HepG2 (cell line): ENCODE data around the gene TNP2. TPM values are rescaled to one million over a fixed set of nuclear protein-coding genes. Genes with fewer than 3 reads are reported as not detected.
A peak's percentile ranks its signal among the peaks of the same experiment; 100 is the strongest.

Source experiments
- DNMT3B ChIP-seq: conservative IDR thresholded peaks from 2 replicates; pipeline ENCODE4 v1.6.1; 2016; ENCODE audit warnings: missing biosample characterization, control low read depth
- HDAC2 ChIP-seq: sonication (generic); formaldehyde crosslinking; IDR thresholded peaks from 2 replicates; pipeline ENCODE4 v1.4.0; 2020; ENCODE audit warnings: missing genetic modification reagents
- ISL2 ChIP-seq: sonication (generic); formaldehyde crosslinking; IDR thresholded peaks from 2 replicates; pipeline ENCODE4 v1.5.0; 2020; ENCODE audit warnings: missing genetic modification reagents
- KDM3A ChIP-seq: IDR thresholded peaks from 2 replicates; pipeline ENCODE4 v1.6.1; 2018; ENCODE audit warnings: low read depth, missing compliant biosample characterization
- KLF9 ChIP-seq: IDR thresholded peaks from 2 replicates; pipeline ENCODE4 v1.6.1; 2016; ENCODE audit warnings: low read depth
- MYNN ChIP-seq: sonication (generic); formaldehyde crosslinking; IDR thresholded peaks from 2 replicates; pipeline ENCODE4 v1.4.0; 2020; ENCODE audit warnings: mild to moderate bottlenecking, low read depth, missing genetic modification reagents
- MZF1 ChIP-seq: sonication (generic); formaldehyde crosslinking; IDR thresholded peaks from 2 replicates; pipeline ENCODE4 v1.8.1; 2023; ENCODE audit warnings: mild to moderate bottlenecking, missing genetic modification reagents, borderline replicate concordance
- NCOA2 ChIP-seq: sonication (generic); formaldehyde crosslinking; IDR thresholded peaks from 2 replicates; pipeline ENCODE4 v1.8.0; 2022; ENCODE audit warnings: inconsistent platforms
- NFKBIZ ChIP-seq: IDR thresholded peaks from 2 replicates; pipeline ENCODE4 v1.6.1; 2018; ENCODE audit warnings: missing genetic modification reagents, missing compliant biosample characterization
- ONECUT2 ChIP-seq: sonication (generic); formaldehyde crosslinking; IDR thresholded peaks from 2 replicates; pipeline ENCODE4 v1.4.0; 2020; ENCODE audit warnings: missing genetic modification reagents
- PHF8 ChIP-seq: sonication (generic); formaldehyde crosslinking; IDR thresholded peaks from 2 replicates; pipeline ENCODE4 v1.5.0; 2020; ENCODE audit warnings: missing genetic modification reagents
- RBM39 ChIP-seq: fragments of 200-400 bp; formaldehyde crosslinking; IDR thresholded peaks from one replicate; pipeline ENCODE4 v1.6.1; 2018; ENCODE audit warnings: antibody characterized with exemption, mild to moderate bottlenecking, low read depth, low read length; ENCODE audit not compliant: poor library complexity, severe bottlenecking
- SCMH1 ChIP-seq: sonication (generic); formaldehyde crosslinking; IDR thresholded peaks from 2 replicates; pipeline ENCODE4 v1.9.0; 2021; ENCODE audit warnings: missing genetic modification reagents, mild to moderate bottlenecking, borderline replicate concordance
- SMAD1 ChIP-seq: sonication (generic); formaldehyde crosslinking; IDR thresholded peaks from 2 replicates; pipeline ENCODE4 v1.4.0; 2020; ENCODE audit warnings: missing genetic modification reagents, low read depth, mild to moderate bottlenecking, borderline replicate concordance
- STAT5B ChIP-seq: sonication (generic); formaldehyde crosslinking; IDR thresholded peaks from 2 replicates; pipeline ENCODE4 v1.4.0; 2020; ENCODE audit warnings: missing genetic modification reagents
- TCF7 ChIP-seq: sonication (generic); IDR thresholded peaks from 2 replicates; pipeline ENCODE4 v1.6.1; 2016; ENCODE audit warnings: antibody characterized with exemption, low read depth
- ZFAT ChIP-seq: sonication (generic); formaldehyde crosslinking; conservative IDR thresholded peaks from 2 replicates; pipeline ENCODE4 v1.8.1; 2023; ENCODE audit warnings: missing genetic modification reagents, inconsistent platforms
- ZMAT3 ChIP-seq: sonication (generic); formaldehyde crosslinking; conservative IDR thresholded peaks from 2 replicates; pipeline ENCODE4 v1.7.0; 2021; ENCODE audit warnings: missing genetic modification reagents
- ZNF614 ChIP-seq: IDR thresholded peaks from 2 replicates; pipeline ENCODE4 v1.6.1; 2018; ENCODE audit warnings: missing biosample characterization, missing genetic modification reagents, inconsistent platforms, borderline replicate concordance
- ZNF768 ChIP-seq: sonication (generic); formaldehyde crosslinking; IDR thresholded peaks from 2 replicates; pipeline ENCODE4 v1.4.0; 2020; ENCODE audit warnings: missing genetic modification reagents
- ZZZ3 ChIP-seq: sonication (generic); formaldehyde crosslinking; IDR thresholded peaks from 2 replicates; pipeline ENCODE4 v1.4.0; 2020; ENCODE audit warnings: missing genetic modification reagents, mild to moderate bottlenecking, borderline replicate concordance
- polyA plus RNA-seq, 8 experiments: library from polyadenylated mRNA; depleted of rRNA in 3 of 8; stranded (reverse) in 7 of 8; unstranded in 1 of 8; fragments of >200 nt; fragmentation: Illumina TruSeq in 4 of 8; extraction: Trizol in 4 of 8; gene quantifications; 2 replicates each; pipeline versions ENCODE4 v1.2.1 to v1.2.3, GENCODE V29; 2011 to 2016; ENCODE audit warnings: low read depth in 4 of 8, missing spikeins in 1 of 8, mixed read lengths in 1 of 8; ENCODE audit not compliant: insufficient read depth in 1 of 8
- total RNA-seq, 5 experiments: library from RNA; depleted of rRNA; stranded (reverse); fragments of >200 nt; fragmentation: Illumina TruSeq; extraction: Trizol; gene quantifications; 2 replicates each; pipeline ENCODE4 v1.2.3, GENCODE V29; 2016; ENCODE audit warnings: low read depth in 1 of 5
- TF ChIP-seq, protein P1 (sequence below): sonication (generic); formaldehyde crosslinking; IDR thresholded peaks from 2 replicates; pipeline ENCODE4 v1.4.0; 2020; ENCODE audit warnings: missing genetic modification reagents
- TF ChIP-seq, protein P2 (sequence below): sonication (generic); formaldehyde crosslinking; IDR thresholded peaks from 2 replicates; pipeline ENCODE4 v1.8.1; 2023; ENCODE audit warnings: missing genetic modification reagents, mild to moderate bottlenecking, borderline replicate concordance
- TF ChIP-seq, protein P3 (sequence below): sonication (generic); formaldehyde crosslinking; IDR thresholded peaks from 2 replicates; pipeline ENCODE4 v1.5.0; 2020; ENCODE audit warnings: missing genetic modification reagents
- TF ChIP-seq, protein P4 (sequence below): sonication (generic); formaldehyde crosslinking; IDR thresholded peaks from 2 replicates; pipeline ENCODE4 v1.5.0; 2020; ENCODE audit warnings: mild to moderate bottlenecking, missing genetic modification reagents
- TF ChIP-seq, protein P5 (sequence below): sonication (generic); formaldehyde crosslinking; IDR thresholded peaks from 2 replicates; pipeline ENCODE4 v1.4.0; 2020; ENCODE audit warnings: mild to moderate bottlenecking, missing genetic modification reagents

The TNP2 gene
- total and polyA plus RNA-seq, 2 of the 13 experiments (the other 11 are each of a cell fraction or from before 2014, with no cell fraction given): not detected

DNA sequence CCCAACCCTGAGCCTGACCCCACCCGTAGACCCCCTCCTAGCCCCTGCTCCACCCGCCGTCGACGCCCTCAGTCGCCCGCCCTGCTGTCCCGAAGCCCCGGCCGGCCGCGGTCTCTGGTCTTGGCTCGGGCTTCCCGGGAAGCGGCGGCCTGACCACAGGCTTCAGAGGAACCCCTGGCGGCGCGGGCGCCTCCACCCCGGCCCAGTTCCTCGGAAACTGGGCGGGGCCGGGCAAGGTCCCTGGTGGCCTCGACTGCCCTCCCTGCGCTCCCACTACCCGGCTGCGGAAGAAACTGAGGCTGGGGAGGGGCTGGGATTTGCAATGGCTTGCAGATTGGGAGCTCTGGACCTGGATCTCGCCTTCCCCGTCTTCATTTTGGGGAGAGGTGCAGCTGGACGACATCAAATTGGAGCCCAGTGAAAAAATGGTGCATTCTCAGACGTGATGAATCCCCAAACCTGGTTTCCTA is 12.4 kb downstream of the TNP2 start (continued):
- TF ChIP-seq, protein P1, sequence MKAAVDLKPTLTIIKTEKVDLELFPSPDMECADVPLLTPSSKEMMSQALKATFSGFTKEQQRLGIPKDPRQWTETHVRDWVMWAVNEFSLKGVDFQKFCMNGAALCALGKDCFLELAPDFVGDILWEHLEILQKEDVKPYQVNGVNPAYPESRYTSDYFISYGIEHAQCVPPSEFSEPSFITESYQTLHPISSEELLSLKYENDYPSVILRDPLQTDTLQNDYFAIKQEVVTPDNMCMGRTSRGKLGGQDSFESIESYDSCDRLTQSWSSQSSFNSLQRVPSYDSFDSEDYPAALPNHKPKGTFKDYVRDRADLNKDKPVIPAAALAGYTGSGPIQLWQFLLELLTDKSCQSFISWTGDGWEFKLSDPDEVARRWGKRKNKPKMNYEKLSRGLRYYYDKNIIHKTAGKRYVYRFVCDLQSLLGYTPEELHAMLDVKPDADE (CRISPR knock-in tag): no peak
- TF ChIP-seq KLF9 (CRISPR knock-in tag) (0 out of 2 replicates have a peak, but pooled peaks have one; percentile 7), NCOA2 (CRISPR knock-in tag) (no peak; the same call in 1 of the 2 replicates), ONECUT2 (no peak), ZMAT3 (CRISPR knock-in tag) (peak; percentile 7; the same call in 1 of the 2 replicates), NFKBIZ (CRISPR knock-in tag) (no peak; the same call in 1 of the 2 replicates), ZNF614 (CRISPR knock-in tag) (no peak), KDM3A (CRISPR knock-in tag) (peak; percentile 15; the same call in 1 of the 2 replicates), ZFAT (CRISPR knock-in tag) (no peak), RBM39 (peak; percentile 80), MZF1 (CRISPR knock-in tag) (no peak), SCMH1 (no peak), SMAD1 (CRISPR knock-in tag) (no peak), ZNF768 (CRISPR knock-in tag) (0 out of 2 replicates have a peak, but pooled peaks have one; percentile 49), TCF7 (no peak; the same call in 1 of the 2 replicates), DNMT3B (CRISPR knock-in tag) (no peak), STAT5B (CRISPR knock-in tag) (0 out of 2 replicates have a peak, but pooled peaks have one; percentile 19), PHF8 (CRISPR knock-in tag) (peak; percentile 41; the same call in 1 of the 2 replicates), HDAC2 (CRISPR knock-in tag) (no peak; the same call in 1 of the 2 replicates), MYNN (CRISPR knock-in tag) (peak; percentile 2; the same call in 1 of the 2 replicates), ZZZ3 (CRISPR knock-in tag) (no peak), ISL2 (CRISPR knock-in tag) (no peak)
- TF ChIP-seq, protein P2, sequence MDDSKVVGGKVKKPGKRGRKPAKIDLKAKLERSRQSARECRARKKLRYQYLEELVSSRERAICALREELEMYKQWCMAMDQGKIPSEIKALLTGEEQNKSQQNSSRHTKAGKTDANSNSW (CRISPR knock-in tag): no peak
- TF ChIP-seq, protein P3, sequence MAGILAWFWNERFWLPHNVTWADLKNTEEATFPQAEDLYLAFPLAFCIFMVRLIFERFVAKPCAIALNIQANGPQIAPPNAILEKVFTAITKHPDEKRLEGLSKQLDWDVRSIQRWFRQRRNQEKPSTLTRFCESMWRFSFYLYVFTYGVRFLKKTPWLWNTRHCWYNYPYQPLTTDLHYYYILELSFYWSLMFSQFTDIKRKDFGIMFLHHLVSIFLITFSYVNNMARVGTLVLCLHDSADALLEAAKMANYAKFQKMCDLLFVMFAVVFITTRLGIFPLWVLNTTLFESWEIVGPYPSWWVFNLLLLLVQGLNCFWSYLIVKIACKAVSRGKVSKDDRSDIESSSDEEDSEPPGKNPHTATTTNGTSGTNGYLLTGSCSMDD (CRISPR knock-in tag): no peak
- TF ChIP-seq, protein P4, sequence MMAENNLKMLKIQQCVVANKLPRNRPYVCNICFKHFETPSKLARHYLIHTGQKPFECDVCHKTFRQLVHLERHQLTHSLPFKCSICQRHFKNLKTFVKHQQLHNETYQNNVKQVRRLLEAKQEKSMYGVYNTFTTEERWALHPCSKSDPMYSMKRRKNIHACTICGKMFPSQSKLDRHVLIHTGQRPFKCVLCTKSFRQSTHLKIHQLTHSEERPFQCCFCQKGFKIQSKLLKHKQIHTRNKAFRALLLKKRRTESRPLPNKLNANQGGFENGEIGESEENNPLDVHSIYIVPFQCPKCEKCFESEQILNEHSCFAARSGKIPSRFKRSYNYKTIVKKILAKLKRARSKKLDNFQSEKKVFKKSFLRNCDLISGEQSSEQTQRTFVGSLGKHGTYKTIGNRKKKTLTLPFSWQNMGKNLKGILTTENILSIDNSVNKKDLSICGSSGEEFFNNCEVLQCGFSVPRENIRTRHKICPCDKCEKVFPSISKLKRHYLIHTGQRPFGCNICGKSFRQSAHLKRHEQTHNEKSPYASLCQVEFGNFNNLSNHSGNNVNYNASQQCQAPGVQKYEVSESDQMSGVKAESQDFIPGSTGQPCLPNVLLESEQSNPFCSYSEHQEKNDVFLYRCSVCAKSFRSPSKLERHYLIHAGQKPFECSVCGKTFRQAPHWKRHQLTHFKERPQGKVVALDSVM (CRISPR knock-in tag): no peak
- TF ChIP-seq, protein P5, sequence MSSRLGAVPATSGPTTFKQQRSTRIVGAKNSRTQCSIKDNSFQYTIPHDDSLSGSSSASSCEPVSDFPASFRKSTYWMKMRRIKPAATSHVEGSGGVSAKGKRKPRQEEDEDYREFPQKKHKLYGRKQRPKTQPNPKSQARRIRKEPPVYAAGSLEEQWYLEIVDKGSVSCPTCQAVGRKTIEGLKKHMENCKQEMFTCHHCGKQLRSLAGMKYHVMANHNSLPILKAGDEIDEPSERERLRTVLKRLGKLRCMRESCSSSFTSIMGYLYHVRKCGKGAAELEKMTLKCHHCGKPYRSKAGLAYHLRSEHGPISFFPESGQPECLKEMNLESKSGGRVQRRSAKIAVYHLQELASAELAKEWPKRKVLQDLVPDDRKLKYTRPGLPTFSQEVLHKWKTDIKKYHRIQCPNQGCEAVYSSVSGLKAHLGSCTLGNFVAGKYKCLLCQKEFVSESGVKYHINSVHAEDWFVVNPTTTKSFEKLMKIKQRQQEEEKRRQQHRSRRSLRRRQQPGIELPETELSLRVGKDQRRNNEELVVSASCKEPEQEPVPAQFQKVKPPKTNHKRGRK (CRISPR knock-in tag): no peak
